GM19395 (cell line): Measurements from ENCODE around the gene PTPN22.

Experiments used
- ATAC-seq: cut with Tn5 transposase; IDR thresholded peaks from one replicate; pipeline ENCODE4 v1.9.1; 2021; ENCODE audit warnings: mild to moderate bottlenecking, moderate library complexity; ENCODE audit not compliant: unreplicated experiment

PTPN22 gene

DNA sequence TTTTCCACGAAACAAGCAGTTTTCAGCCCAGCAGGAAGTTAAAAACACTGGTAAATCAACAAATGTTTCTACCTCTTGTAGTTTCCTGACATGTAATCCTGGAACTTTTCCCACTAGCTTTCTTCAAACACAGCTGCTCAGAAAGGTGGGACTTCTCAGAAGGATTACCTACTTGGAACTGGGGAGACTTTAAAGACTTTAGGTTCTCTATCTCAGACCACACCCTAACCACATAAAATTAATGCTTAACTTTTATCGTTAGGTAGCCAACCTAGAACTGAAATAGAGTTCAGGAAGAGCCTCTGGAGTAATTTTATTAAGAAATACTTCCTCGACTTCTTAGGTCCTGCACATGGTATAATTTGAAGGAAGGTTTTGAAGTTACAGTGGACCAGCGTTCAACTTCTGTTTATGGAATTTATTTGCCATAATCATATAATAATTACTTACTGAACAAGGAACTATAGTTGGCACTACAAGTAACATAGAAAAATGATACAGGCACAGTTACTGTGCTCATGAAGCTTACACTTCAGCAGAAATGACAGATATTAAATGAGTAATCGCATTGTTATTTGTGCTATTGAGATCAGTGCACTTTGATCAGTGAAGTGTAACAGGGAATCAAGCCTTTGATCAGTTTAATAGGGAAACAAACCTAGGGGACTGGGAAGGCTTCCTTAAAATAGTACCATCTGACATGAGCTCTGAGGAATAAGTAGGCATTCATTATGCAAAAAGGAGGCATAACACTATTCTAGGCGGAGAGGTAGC, 16.1 kb upstream of the PTPN22 start, which contains the start of gene BCL2L15:
Gene BCL2L15 (minus strand): TSS at position 180 of the 774 bp plus-strand sequence. CDS start 206 bp downstream, outside the sequence.
- ATAC-seq, result no peak

DNA sequence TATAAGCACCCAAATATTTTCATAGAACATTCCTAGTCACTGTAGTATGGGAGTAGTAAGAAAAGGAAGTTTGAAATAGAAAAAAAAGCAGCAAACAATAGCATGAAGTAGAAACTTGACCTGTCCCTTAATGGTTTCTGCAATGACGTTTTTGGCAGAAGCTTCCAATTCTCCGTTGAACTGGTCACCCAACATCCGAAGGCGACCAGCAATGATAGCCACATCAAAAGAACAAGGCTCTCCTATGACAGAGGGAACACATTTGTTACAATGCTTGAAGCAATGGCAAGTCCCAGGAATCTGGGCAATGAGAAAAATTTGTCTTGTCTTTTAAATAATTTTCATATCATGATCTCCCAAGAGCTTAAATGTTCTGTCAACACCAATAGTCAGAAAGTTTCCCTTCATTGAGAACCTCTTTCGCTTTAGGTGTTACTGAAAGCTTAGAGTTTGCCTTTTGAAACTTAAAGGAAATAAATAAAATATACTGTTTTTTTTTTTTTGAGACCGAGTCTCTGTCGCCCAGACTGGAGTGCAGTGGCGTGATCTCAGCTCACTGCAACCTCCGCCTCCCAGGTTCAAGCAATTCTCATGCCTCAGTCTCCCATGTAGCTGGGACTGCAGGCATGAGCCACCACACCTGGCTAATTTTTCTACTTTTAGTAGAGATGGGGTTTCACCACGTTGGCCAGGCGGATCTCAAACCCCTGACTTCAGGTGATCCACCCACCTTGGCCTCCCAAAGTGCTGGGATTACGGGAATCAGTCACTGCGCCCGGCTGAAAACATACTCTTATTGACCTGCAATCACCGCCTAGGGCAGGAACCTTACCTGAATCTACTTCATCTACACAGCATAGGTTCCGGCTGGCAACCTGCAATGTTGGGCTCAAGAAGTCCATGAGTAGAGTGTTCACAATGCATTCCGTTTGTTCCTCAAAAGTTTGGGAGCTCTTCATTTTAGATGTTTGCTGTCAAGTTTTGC, 15.2 kb upstream of the PTPN22 start:
- no peak for ATAC-seq

DNA sequence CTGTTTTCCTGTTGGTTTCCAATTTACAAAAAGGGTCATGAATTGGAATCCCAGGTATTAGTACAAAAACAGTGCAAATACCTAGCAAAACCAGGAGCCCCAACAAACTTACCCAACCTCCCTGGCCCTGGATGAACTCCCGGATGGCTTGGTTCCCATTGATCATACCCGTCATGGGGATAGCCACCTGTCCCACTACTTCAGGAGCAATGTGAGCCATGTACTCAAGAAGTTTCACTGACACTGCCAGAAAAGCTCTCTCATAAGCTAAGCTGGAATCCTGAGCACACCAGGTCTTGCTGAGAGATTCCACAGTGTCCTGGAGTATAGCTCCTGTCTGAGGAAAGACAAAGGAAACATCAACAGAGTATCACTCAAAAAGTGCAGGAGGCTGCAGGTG, 10.1 kb upstream of the PTPN22 start:
- no peak for ATAC-seq

DNA sequence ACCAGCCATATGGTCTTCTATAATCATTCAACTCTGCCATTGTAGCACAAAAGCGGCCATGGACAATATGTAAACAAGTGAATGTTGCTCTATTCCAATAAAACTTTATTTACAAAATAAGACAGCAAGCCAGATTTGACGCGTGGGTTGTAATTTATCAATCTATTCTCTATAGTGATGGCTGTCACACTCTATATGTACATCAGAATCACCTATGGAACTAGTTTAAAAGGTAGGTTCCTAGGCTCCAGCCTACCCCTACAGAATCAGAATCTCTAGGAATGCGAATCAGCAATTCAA, 8.2 kb upstream of the PTPN22 start:
- no peak for ATAC-seq

DNA sequence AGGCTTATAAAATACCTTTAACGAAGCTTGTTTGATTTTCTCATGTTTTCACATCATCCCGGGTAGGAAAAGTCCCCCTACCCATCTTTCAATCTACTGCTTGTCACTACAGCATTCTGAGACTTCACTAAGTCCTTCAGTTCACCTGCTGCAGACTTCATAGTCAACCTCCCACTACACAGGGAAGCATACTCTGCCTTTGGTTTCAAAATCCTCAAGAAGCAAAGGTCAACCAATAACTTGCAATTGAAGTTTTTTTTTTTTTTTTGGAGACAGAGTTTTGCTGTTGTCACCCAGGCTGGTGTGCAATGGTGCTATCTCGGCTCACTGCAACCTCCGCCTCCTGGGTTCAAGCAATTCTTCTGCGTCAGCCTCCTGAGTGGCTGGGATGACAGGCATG, 4.7 kb upstream of the PTPN22 start:
- no peak for ATAC-seq

DNA sequence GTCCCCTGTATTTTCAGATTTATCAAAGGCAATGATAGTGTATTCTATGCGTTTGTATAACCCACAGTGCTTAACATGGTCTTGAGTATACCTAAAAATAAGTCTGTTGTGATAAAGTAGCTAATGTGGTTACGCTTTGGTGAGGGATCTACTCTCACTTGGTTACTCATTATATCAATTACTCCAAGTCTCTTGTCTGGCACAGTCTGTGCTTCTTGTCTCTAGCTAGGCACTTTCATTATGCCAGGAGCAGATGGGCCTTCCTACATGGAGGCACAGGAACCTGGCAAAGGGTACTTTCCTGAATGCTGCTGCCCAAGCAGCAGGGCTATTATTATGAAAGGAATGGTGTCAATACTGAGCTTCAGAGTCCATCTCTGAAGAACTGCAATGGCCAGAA, 4.2 kb upstream of the PTPN22 start:
- ATAC-seq, result no peak

DNA sequence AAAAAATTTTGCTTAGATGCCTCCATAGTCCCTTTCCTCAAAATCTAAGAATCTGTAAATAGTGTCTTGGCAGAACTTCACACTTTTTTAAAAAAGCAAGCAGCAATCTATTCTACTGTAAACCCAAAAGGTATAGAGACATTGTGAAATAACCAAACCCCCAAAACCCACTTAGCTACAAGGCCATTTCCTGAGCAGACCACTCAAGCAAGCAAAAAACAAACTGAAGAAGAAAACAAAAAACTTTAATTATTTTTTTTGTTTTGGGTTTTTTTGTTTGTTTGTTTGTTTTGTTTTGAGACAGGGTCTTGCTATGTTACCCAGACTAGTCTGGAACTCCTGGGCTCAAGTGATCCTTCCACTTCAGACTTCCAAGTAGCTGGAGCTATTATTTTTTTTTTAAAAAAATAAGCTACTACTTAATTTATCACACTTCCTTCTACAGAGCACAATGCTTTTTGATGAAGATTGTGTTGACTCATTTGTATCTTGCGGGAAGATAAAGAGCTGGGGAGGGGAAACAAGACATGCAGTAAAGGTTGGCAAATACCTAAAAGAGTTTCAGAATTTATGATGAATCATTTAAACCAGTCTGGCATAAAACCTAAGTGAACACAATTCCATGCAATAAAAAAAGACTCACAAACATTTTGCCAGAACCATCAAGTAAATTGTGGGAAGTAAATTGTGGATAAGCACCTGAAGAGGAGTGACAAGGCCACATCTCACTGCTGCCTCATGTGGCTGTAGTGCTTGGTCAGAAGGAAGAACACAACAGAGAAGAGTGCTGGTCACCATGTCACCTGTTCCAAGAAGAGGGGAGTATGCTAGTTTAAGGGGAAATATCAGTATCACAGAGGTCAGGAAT, 2.7 kb upstream of the PTPN22 start:
- peak; percentile 40 for ATAC-seq

DNA sequence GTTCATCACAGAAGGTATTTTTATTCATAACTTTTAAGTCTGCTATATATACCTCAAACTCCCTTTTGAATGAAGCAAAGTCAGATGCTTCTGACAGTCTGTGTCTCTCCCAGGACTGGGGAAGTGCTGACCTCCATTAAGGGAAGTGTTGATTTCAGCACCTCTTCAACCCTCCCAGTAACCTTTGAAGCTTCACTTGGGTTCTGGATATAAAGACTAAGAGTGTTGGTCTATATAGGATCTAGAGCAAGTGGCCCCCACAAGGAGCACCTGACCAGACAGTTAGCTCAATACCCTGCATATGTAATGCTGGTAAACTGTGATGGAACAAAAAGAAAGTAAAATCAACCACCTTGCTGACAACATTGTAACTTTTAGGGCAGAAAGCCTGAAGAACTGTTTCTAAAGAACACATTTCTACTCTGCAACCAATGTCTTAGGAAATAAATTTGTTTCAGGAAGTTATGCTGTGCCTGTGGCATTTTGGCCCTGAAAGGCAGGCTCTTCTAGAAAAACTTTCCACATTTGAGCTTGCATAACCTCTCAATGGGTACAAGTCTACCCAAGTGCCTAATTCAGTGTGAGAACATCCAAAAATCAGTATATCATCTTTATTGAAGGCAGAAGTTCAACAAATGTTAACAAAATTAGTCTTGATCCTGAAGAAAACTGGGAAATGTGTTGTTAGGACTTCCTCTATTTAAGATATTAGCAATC, 865 bp upstream of the PTPN22 start:
- ATAC-seq, result peak; percentile 12

DNA sequence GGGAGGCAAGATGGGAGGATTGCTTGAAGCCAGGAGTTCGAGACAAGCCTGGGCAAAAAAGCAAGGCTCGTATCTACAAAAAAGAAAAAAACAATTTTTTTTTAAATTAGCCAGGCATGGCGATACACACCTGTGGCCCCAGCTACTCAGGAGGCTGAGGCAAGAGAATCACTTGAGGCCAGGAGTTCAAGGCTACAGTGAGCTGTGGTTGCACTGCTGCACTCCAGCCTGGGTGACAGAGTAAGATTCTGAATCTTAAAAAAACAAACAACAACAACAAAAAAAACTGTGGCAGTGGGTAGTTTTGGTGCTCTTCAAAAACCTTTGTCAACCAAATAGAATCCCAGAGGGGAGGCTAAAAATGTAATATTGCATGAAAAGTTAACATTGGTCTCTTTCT, 734 bp downstream of the PTPN22 start:
- ATAC-seq, result no peak

DNA sequence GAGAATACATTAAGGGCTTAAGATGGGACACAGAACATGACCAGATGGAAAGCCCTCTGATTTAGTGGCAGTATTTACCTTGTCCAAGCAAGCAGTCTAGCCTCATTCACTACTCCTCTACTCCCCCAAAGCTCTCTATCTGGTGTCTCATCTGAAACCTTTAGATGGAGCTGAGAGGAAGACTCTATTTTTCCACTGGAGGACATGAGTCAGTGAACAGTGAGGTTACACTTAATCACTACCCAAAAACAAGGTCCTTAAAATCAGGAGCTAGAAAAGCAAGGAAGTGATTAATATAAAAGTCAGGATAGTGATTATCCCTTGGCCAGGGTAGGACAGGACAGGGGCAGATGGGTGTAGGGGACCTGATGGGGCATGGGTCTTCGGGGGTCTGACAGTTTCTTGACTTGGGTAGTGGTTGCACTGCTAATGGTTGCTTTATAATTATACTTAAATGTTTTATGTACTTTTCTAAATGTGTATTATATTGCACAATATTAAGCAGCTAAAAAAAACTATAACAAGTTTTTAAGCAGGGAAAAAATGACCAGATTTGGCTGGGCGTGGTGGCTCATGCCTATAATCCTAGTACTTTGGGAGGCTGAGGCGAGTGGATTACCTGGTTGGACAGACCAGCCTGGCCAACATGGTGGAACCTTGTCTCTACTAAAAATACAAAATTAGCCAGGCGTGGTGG, 3.0 kb downstream of the PTPN22 start:
- ATAC-seq, result no peak

DNA sequence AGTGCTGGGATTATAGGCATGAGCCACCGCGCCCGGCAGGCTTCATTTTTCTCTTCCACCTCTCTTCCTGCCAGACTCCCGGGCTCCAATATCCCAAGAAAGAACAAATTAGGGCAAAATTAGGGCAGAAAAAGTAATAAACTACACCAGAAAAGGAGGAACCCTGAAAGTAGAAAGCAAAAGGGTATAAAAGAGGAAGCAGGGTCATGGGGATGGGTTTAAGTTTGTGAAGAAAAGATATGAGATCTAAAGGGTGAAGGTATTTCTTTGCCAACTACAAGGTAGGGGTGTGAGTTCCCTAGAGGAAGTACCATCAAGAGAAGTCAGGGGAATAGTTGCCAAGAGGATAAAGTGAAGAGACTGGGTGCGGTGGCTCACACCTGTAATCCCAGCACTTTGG, 9.9 kb downstream of the PTPN22 start:
- no peak for ATAC-seq

DNA sequence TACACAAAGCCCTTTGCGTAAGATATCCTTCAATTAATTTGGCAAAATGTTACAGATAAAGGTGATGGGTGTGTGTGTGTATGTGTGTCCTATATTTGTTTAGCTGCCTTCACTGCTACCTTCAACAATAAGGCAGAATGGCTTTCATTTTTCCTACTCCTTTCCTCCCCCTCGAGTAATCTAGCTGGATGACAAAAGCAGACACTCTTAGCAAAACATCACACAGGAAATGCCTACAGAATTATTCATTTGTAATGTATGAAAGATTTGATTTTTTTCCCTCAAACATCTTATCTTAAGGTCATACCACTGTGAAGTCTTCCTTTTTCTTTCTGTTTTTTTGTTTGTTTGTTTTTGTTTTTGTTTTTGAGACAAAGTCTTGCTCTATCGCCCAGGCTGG, 10.6 kb downstream of the PTPN22 start:
- ATAC-seq, result no peak

DNA sequence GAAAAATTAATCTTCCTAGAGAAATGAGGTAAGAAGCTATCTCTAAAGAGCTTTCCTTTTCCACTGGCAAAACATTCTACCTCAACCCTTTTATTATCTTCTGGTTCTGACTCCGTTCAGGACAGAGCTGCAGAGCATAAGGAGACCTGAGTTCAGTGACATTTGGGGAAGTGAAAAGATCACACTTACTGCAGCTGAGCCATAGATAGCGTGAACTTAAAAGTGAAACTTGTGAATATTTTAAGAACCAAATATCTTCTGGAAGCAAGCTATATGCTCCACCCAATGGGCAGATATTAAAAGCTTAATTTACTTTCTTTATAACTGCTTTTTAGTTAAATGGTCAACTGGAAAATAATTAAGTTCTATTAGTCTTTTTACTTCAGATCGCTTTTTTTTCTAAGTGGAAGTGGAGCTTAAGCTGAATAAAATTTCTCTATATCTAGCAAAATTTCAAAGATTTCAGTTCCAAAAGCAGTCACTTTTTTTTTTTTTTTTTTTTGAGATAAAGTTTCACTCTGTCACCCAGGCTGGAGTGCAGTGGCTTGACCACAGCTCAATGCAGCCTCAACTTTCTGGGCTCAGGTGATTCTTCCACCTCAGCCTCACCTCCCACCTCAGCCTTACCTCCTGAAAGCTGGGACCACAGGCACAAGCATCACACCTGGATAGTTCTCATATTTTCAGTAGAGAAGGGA, 11.9 kb downstream of the PTPN22 start:
- ATAC-seq, result peak; percentile 86

DNA sequence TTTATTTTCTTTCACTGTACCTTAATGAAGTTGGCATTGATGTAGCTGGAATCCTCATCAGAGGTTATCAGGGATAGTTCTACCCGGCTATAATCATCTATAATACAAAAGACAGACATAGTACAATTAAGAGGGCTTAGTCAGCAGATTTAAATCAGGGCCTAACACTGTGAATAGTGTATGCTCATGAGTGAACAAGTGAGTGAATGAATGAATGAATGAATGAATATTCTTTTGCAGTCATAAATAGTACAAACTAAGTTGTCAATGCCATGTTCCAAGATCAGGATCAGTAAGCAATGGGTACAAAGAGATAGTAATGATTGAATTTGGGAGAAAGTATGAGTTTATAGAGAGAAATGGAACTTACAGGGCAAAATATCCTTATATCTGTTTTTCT, 12.5 kb downstream of the PTPN22 start:
- no peak for ATAC-seq

DNA sequence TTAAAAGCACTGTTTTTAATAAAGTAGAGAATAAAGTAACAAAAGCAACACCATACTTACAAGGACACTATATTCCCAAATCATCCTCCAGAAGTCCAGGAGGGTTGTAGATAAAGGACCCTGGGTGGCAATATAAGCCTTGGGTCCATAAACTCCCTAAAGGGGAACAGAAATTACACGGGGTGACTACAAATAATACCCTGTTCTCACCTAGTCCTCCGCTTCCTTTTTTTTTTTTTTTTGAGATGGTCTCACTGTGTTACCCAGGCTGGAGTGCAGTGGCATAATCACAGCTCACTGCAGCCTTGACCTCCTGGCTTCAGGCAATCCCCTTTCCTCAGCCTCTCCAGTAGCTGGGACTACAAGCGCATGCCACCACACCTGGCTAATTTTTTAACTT, 13.1 kb downstream of the PTPN22 start:
- no peak for ATAC-seq

DNA sequence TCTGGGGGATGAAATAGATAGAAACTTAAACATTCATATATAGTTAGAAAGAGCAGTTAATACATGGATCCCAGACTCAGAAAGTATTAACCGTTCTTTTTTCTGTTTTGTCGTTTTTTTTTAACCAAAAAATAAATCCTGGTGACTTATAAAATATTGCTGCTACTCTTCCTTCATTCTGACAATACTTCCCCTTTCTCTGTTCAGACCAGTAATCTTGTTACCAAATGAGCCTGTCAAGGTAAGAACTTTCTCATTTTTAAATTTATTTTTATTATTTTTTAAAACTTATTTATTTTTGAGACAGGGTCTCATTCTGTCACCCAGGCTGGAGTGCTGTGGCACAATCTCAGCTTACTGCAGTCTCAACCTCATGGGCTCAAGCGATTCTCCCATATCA, 13.7 kb downstream of the PTPN22 start:
- no peak for ATAC-seq

DNA sequence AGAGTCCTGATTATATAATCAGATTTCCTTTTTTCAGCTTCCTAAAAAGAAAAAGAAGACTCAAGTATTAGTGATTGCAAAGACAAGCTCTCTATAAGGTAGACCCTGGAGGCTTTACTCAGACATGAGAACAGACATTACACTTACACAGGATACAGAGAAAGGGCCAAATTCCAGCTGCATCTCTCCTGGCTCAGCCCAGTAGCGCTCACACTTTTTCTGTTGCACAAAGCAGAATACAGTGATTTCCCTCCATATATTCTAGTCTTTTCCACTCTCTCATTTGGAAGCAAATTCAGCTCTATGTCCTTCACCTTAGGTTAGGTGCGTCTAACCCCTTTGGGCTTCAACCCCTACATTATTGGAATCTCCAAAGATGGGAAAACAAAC, 15.1 kb downstream of the PTPN22 start:
- no peak for ATAC-seq

DNA sequence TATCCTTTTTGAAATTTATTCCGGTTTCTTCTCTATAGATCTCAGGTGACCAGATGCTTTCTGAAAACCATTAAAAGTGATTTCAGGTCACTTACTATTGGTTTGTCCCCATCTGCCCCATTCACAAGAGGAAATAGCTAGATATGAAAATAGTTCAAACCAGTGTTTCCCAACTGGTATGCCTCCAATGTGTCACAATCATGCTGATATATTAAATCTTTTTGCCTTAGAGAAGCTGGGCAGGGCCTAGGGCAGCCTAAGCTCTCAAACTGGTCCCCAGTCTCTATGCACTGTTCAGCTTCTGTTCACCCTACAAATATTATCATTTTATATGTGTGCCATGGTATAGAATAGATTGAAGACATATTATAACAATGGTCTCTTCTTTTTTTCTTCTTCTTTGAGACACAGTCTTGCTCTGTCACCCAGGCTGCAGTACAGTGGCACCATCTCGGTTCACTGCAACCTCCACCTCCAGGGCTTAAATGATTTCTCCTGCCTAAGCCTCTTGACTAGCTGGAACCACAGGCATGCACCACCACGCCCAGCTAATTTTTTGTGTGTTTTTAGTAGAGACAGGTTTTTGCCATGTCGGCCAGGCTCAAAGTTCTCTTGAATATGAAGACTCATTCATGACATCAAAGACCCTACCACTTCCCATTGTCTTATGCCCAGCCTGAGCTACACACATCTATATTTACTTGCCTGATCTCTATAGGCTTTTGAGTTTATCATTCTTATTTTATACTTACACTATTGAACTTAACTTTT, 15.7 kb downstream of the PTPN22 start:
- ATAC-seq, result no peak

DNA sequence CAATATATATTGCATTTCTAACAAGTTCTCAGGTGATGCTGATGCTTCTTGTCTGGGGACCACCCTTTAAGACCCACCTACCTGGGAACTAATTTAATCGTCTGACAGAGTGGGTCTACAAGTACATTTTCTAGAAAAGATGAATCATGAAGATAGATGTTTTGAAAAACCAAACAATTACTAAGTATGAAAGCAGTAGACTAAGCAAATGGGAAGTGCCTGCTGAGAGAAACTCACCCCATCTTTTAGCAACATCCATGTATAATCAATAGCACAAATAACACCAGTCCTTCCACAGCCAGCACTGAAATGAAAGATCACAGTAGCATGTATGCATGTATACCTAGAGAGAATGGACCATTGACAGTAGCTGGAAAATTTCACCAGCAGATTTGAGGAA, 17.3 kb downstream of the PTPN22 start:
- no peak for ATAC-seq
